ENCODE data around the gene TREM1.

GRCh38 chr6:41252401-41253169 lies 33.9 kb downstream of the TREM1 start:
- no peak for TF ChIP-seq ZBTB33 (IDR thresholded peaks at IDR 0.05)
- TF ChIP-seq CTCF (IDR thresholded peaks at IDR 0.05; ENCODE audit: low read depth, low read length, missing input control) = no peak
- TF ChIP-seq GABPA (IDR thresholded peaks at IDR 0.05 in 1 of 2, conservative IDR thresholded peaks at IDR 0.05 in 1 of 2) = no peak
- TF ChIP-seq HNF4A (conservative IDR thresholded peaks at IDR 0.05) = no peak
- no peak for TF ChIP-seq YY1 (IDR thresholded peaks at IDR 0.05)
- TF ChIP-seq JUND (IDR thresholded peaks at IDR 0.05) = no peak

All from liver (tissue), 3 donors.